ENCODE data around the gene ZER1. TPM values are rescaled to one million over a fixed set of nuclear protein-coding genes. Genes with fewer than 3 reads are reported as not detected.
"Not testable (repeated sequence)": the region's sequence is repeated elsewhere in the genome, so short reads cannot be mapped to it uniquely, and the experiment has no call there.

ZER1 gene
- total RNA-seq, 3 donors from 2014 or later (not counting 1 experiment from before 2014, with no cell fraction given): 35.0 to 37.4 (median 35.2) TPM

- H3K4me3 Mint-ChIP-seq: no peak overlapping the region
- WGBS (ENCODE audit: insufficient coverage): 80% methylated on average over 8 of the region's 8 CpGs
Observed at GRCh38 chr9:128696923-128697707, 74.6 kb downstream of the ZER1 start.

GRCh38 chr9:128694344-128694743 lies 77.4 kb downstream of the ZER1 start:
- Mint-ChIP-seq H3K9me3 (no peaks in the 10 kb centered on the region), H3K4me3 (no peak overlapping the region), H3K27ac (peak overlapping the region in 1 of 2 donors; percentile 92), H3K4me1 (peaks cover 30 to 32% of the 10 kb centered on the region in 2 donors), H3K27me3 (ENCODE audit: low read depth in 2 of 2) (no peaks in the 10 kb centered on the region), H3K36me3 (peaks cover 42% of the 10 kb centered on the region)
- no peaks in the 10 kb centered on the region for H3K27me3 ChIP-seq (ENCODE audit: control insufficient read depth, insufficient read depth, low read length)
- peaks cover 5% of the 10 kb centered on the region for H3K4me1 ChIP-seq (ENCODE audit: control insufficient read depth, insufficient read depth, low read length)
- TF ChIP-seq, protein P1, sequence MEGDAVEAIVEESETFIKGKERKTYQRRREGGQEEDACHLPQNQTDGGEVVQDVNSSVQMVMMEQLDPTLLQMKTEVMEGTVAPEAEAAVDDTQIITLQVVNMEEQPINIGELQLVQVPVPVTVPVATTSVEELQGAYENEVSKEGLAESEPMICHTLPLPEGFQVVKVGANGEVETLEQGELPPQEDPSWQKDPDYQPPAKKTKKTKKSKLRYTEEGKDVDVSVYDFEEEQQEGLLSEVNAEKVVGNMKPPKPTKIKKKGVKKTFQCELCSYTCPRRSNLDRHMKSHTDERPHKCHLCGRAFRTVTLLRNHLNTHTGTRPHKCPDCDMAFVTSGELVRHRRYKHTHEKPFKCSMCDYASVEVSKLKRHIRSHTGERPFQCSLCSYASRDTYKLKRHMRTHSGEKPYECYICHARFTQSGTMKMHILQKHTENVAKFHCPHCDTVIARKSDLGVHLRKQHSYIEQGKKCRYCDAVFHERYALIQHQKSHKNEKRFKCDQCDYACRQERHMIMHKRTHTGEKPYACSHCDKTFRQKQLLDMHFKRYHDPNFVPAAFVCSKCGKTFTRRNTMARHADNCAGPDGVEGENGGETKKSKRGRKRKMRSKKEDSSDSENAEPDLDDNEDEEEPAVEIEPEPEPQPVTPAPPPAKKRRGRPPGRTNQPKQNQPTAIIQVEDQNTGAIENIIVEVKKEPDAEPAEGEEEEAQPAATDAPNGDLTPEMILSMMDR (IDR thresholded peaks at IDR 0.05): no peak
- H3K9me3 ChIP-seq (ENCODE audit: control insufficient read depth, insufficient read depth, low read length): no peaks in the 10 kb centered on the region
- intact Hi-C loops (cut with micrococcal nuclease): no loop called here
- 77% methylated on average over 6 of the region's 6 CpGs for WGBS (ENCODE audit: insufficient coverage)
- DNase-seq (no peak), ATAC-seq (no peak)
- no peak overlapping the region for H3K27ac ChIP-seq (ENCODE audit: low read length)
- peaks cover 44% of the 10 kb centered on the region for H3K36me3 ChIP-seq (ENCODE audit: control insufficient read depth, insufficient read depth, low read length)
- no peak overlapping the region for H3K4me3 ChIP-seq (ENCODE audit: low read length)

More at GRCh38 chr9:128696923-128697707, 74.6 kb downstream of the ZER1 start:
- intact Hi-C loops (cut with micrococcal nuclease): no loop called here
- Histone ChIP-seq H3K36me3 (ENCODE audit: control insufficient read depth, insufficient read depth, low read length) (peaks cover 35% of the 10 kb centered on the region), H3K4me3 (ENCODE audit: low read length) (no peak overlapping the region), H3K9me3 (ENCODE audit: control insufficient read depth, insufficient read depth, low read length) (no peaks in the 10 kb centered on the region), H3K27me3 (ENCODE audit: control insufficient read depth, insufficient read depth, low read length) (no peaks in the 10 kb centered on the region), H3K27ac (ENCODE audit: low read length) (no peak overlapping the region), H3K4me1 (ENCODE audit: control insufficient read depth, insufficient read depth, low read length) (peaks cover 8% of the 10 kb centered on the region)
- Mint-ChIP-seq H3K27me3 (ENCODE audit: low read depth in 2 of 2) (no peaks in the 10 kb centered on the region), H3K4me1 (peaks cover 15 to 17% of the 10 kb centered on the region in 2 donors), H3K36me3 (peaks cover 36% of the 10 kb centered on the region), H3K27ac (peak overlapping the region; percentile 45 to 63), H3K9me3 (no peaks in the 10 kb centered on the region)
- TF ChIP-seq, protein P1 (IDR thresholded peaks at IDR 0.05): no peak
- ATAC-seq: no peak
- no peak for DNase-seq

DNA sequence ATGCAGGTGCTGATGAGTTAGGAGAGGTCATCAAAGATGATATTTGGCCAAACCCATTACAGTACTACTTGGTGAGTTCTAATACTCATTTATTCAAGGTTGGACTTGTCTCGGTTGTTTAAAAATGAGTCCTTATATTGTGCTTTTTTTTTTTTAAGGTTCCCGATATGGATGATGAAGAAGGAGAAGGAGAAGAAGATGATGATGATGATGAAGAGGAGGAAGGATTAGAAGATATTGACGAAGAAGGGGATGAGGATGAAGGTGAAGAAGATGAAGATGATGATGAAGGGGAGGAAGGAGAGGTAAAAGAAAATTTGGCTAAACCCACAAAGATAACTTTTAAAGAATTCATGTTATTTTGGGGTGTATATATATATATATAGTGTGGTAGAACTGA lies 78.0 kb downstream of the ZER1 start:
- Mint-ChIP-seq H3K4me1 (peaks cover 30 to 32% of the 10 kb centered on the region in 2 donors), H3K27ac (peak overlapping the region; percentile 68 to 92), H3K4me3 (peak overlapping the region; percentile 14), H3K36me3 (peaks cover 42% of the 10 kb centered on the region)
- H3K9me3 Mint-ChIP-seq; H3K27me3 ChIP-seq (ENCODE audit: control insufficient read depth, insufficient read depth, low read length); DNase-seq; H3K27me3 Mint-ChIP-seq (ENCODE audit: low read depth in 2 of 2); intact Hi-C loops (cut with micrococcal nuclease); H3K9me3 ChIP-seq (ENCODE audit: control insufficient read depth, insufficient read depth, low read length); H3K27ac ChIP-seq (ENCODE audit: low read length); H3K4me1 ChIP-seq (ENCODE audit: control insufficient read depth, insufficient read depth, low read length); H3K4me3 ChIP-seq (ENCODE audit: low read length); ATAC-seq: not testable (repeated sequence)
- WGBS (ENCODE audit: insufficient coverage): 82% methylated on average over 3 of the region's 3 CpGs
- peaks cover 44% of the 10 kb centered on the region for H3K36me3 ChIP-seq (ENCODE audit: control insufficient read depth, insufficient read depth, low read length)

GRCh38 chr9:128690684-128691034 lies 81.1 kb downstream of the ZER1 start:
- ATAC-seq (no peak), DNase-seq (no peak)
- H3K4me3 Mint-ChIP-seq: peak overlapping the region; percentile 99
- H3K9me3 Mint-ChIP-seq: no peaks in the 10 kb centered on the region
- TF ChIP-seq, protein P1 (IDR thresholded peaks at IDR 0.05): no peak
- peak overlapping the region; percentile 87 to 92 for H3K27ac Mint-ChIP-seq
- WGBS (ENCODE audit: insufficient coverage): 11% methylated on average over 5 of the region's 5 CpGs
- Histone ChIP-seq H3K4me1 (ENCODE audit: control insufficient read depth, insufficient read depth, low read length) (peaks cover 35% of the 10 kb centered on the region), H3K4me3 (ENCODE audit: low read length) (peak overlapping the region; percentile 48), H3K27ac (ENCODE audit: low read length) (peak overlapping the region; percentile 55), H3K27me3 (ENCODE audit: control insufficient read depth, insufficient read depth, low read length) (no peaks in the 10 kb centered on the region), H3K9me3 (ENCODE audit: control insufficient read depth, insufficient read depth, low read length) (no peaks in the 10 kb centered on the region), H3K36me3 (ENCODE audit: control insufficient read depth, insufficient read depth, low read length) (peaks cover 35% of the 10 kb centered on the region)
- intact Hi-C loops (cut with micrococcal nuclease): no loop called here
- H3K27me3 Mint-ChIP-seq (ENCODE audit: low read depth in 2 of 2): no peaks in the 10 kb centered on the region
- peaks cover 43 to 53% of the 10 kb centered on the region in 2 donors for H3K4me1 Mint-ChIP-seq
- peaks cover 33% of the 10 kb centered on the region for H3K36me3 Mint-ChIP-seq
